Body of pancreas (tissue), 4 donors: ENCODE data around the gene UBR1.

Source experiments
- POLR2A ChIP-seq, 3 donors: fragments of 450-650 bp; IDR thresholded peaks; one replicate each; pipeline ENCODE4 v1.6.1; 2016; ENCODE audit warnings: antibody characterized with exemption in 3 of 3, mild to moderate bottlenecking in 2 of 3
- TF ChIP-seq, protein P1 (sequence below), 7 experiments: fragments of 450-650 bp in 4 of 7; fragments of 200-600 bp in 3 of 7; sonication (generic) in 3 of 7; IDR thresholded peaks; one replicate each; pipeline ENCODE4 v1.5.1; 2016 to 2019; ENCODE audit warnings: antibody characterized with exemption in 7 of 7

DNA sequence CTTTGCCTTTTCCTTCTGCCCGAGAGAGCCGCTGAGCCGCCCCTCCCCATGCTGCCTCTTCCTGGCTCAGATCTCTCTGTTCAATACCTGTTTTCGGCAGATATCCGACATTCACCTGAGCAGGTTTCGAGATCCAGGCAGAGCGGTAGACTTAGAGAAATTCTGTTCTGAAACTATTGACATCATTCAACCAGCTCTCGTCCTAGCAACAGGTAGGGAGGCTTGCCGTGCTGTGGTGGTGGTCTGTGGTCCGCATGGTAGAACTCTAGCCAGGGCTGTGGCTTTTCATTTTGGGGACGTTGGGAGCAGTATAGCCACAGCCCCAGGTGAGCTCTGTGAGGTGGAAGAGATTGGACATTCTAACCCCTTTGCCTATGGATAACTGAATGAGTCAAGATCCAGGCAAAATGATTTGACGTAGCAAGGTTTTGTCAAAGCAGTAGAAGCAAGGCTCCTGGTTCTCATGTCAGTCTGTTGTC lies 28.4 kb upstream of the UBR1 start:
- TF ChIP-seq POLR2A (IDR thresholded peaks at IDR 0.05), result no peak
- TF ChIP-seq, protein P1, sequence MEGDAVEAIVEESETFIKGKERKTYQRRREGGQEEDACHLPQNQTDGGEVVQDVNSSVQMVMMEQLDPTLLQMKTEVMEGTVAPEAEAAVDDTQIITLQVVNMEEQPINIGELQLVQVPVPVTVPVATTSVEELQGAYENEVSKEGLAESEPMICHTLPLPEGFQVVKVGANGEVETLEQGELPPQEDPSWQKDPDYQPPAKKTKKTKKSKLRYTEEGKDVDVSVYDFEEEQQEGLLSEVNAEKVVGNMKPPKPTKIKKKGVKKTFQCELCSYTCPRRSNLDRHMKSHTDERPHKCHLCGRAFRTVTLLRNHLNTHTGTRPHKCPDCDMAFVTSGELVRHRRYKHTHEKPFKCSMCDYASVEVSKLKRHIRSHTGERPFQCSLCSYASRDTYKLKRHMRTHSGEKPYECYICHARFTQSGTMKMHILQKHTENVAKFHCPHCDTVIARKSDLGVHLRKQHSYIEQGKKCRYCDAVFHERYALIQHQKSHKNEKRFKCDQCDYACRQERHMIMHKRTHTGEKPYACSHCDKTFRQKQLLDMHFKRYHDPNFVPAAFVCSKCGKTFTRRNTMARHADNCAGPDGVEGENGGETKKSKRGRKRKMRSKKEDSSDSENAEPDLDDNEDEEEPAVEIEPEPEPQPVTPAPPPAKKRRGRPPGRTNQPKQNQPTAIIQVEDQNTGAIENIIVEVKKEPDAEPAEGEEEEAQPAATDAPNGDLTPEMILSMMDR (IDR thresholded peaks at IDR 0.05), result no peak
